Uterus (tissue), 4 donors: ENCODE data around the gene ZNF414. TPM values are rescaled to one million over a fixed set of nuclear protein-coding genes. Genes with fewer than 3 reads are reported as not detected.
A peak's percentile ranks its signal among the peaks of the same experiment; 100 is the strongest.

Experiments
- DNase-seq, 2 donors: peaks; one replicate each; pipeline ENCODE4 v3.0.0-alpha.2; 2019 to 2020
- H3K27ac ChIP-seq, 2 donors: fragments of 200-600 bp; sonication (generic); 1 replicate in 1 of 2; 2 replicates in 1 of 2; pipeline ENCODE4 v1.5.1; 2016 to 2018
- H3K27me3 ChIP-seq, 2 donors: fragments of 200-600 bp; sonication (generic); one replicate each; pipeline ENCODE4 v1.5.1; 2018 to 2019; ENCODE audit warnings: control low read depth in 1 of 2
- H3K36me3 ChIP-seq, 2 donors: fragments of 200-600 bp; sonication (generic); one replicate each; pipeline ENCODE4 v1.5.1; 2019; ENCODE audit warnings: control low read depth in 1 of 2
- H3K4me1 ChIP-seq, 2 donors: fragments of 200-600 bp; sonication (generic); one replicate each; pipeline ENCODE4 v1.5.1; 2018 to 2019; ENCODE audit warnings: control low read depth in 1 of 2
- H3K4me3 ChIP-seq, 2 donors: fragments of 200-600 bp; sonication (generic); 1 replicate in 1 of 2; 2 replicates in 1 of 2; pipeline ENCODE4 v1.5.1; 2018 to 2019; ENCODE audit warnings: mild to moderate bottlenecking in 1 of 2
- H3K9me3 ChIP-seq, 2 donors: fragments of 200-600 bp; sonication (generic); one replicate each; pipeline ENCODE4 v1.5.1; 2019; ENCODE audit warnings: control low read depth in 1 of 2
- POLR2A ChIP-seq, 2 donors: fragments of 450-650 bp; IDR thresholded peaks; one replicate each; pipeline ENCODE4 v1.6.1; 2016; ENCODE audit warnings: antibody characterized with exemption in 2 of 2, mild to moderate bottlenecking in 1 of 2, moderate library complexity in 1 of 2
- intact Hi-C: fragments of 100-400 bp; cut with DNase I; formaldehyde crosslinking; loops from one replicate; pipeline ENCODE4 v1.15.1; 2023; ENCODE audit warnings: low total_unique reads
- total RNA-seq, 4 donors: library from RNA; depleted of rRNA in 3 of 4; stranded (reverse); fragments of >200 nt in 3 of 4; gene quantifications; one replicate each; pipeline versions ENCODE4 v1.1.0 to v1.2.4, GENCODE V29; 2014 to 2023
- TF ChIP-seq, protein P1 (sequence below), 4 experiments: fragments of 200-600 bp in 2 of 4; fragments of 450-650 bp in 2 of 4; sonication (generic) in 2 of 4; IDR thresholded peaks; one replicate each; pipeline ENCODE4 v1.5.1; 2016 to 2019; ENCODE audit warnings: antibody characterized with exemption in 4 of 4, mild to moderate bottlenecking in 2 of 4, moderate library complexity in 1 of 4
- donor health status: DM: yes; HTN: yes; CAD: no.

Gene ZNF414
- total RNA-seq, 4 donors from 2014 or later: 11.6 to 275 (median 24.4) TPM

DNA sequence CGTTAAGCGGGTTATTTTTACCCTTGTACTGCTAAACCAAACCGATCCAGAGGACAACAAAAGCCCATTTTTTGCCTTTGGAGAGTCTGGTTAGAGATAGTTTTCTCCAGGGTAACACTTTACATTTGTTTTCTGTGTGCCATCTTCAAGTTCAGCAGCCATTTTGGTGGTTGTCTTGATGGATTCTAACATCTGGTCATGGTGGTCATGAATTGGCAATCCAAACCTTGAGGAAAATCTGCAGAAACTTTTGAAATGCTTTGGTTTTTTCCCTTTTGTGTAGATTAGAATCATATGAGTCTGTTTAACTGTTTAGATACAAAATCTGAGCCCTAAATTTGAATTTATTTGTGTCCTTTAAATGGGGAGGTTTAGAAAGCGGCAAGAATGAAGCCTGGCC is 52.6 kb downstream of the ZNF414 start:
- Histone ChIP-seq H3K27me3 (no peaks in the 10 kb centered on the region), H3K36me3 (no peaks in the 10 kb centered on the region), H3K4me3 (no peak overlapping the region), H3K27ac (peak overlapping the region in 1 of 2 donors; percentile 76), H3K4me1 (peaks cover 10 to 11% of the 10 kb centered on the region in 2 donors), H3K9me3 (no peaks in the 10 kb centered on the region)
- no peak for DNase-seq
- TF ChIP-seq POLR2A (IDR thresholded peaks at IDR 0.05): no peak
- TF ChIP-seq, protein P1, sequence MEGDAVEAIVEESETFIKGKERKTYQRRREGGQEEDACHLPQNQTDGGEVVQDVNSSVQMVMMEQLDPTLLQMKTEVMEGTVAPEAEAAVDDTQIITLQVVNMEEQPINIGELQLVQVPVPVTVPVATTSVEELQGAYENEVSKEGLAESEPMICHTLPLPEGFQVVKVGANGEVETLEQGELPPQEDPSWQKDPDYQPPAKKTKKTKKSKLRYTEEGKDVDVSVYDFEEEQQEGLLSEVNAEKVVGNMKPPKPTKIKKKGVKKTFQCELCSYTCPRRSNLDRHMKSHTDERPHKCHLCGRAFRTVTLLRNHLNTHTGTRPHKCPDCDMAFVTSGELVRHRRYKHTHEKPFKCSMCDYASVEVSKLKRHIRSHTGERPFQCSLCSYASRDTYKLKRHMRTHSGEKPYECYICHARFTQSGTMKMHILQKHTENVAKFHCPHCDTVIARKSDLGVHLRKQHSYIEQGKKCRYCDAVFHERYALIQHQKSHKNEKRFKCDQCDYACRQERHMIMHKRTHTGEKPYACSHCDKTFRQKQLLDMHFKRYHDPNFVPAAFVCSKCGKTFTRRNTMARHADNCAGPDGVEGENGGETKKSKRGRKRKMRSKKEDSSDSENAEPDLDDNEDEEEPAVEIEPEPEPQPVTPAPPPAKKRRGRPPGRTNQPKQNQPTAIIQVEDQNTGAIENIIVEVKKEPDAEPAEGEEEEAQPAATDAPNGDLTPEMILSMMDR (IDR thresholded peaks at IDR 0.05): no peak
- intact Hi-C loops: no loop called here

DNA sequence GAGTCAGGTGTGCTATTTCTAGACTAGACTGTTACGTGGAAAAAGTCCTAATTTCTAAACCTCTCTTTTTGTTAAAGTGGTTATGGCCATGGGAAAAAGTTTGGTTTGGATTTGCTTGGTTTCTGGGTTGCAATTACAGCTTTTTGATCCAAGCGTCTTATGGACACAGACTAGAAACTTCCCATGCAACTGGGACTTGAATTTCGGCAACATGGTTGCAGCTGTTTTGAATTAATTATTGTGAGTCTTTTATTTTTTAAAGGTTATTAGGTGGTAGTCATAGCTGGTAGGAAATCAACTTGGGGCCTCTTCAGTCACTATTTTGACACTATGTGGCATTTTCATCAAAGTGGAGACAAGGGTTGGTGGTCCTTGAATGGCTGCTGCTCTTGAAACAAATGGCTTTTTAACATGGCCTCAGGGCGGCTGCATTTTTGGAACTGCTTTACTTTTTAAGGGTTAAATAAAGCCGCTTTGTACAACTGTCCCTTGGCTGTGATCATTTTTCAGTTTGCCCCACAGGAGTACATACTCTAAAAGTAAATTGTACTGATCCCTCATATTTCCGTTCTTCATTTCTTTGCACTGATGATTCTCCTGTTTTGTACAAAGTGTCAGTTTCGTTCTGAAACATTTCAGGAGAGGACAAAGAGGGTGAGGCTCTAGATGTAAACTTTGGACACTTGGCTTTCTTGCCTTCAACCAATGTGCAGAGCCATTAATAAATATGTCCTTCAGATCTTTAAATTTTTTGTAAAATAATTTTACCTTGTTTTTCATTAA is 53.3 kb downstream of the ZNF414 start:
- Histone ChIP-seq H3K4me3 (no peak overlapping the region), H3K27ac (peak overlapping the region; percentile 49 to 76), H3K9me3 (no peaks in the 10 kb centered on the region), H3K4me1 (peaks cover 10 to 11% of the 10 kb centered on the region in 2 donors), H3K36me3 (no peaks in the 10 kb centered on the region), H3K27me3 (no peaks in the 10 kb centered on the region)
- no peak for DNase-seq
- intact Hi-C loops: no loop called here
- no peak for TF ChIP-seq POLR2A (IDR thresholded peaks at IDR 0.05)
- TF ChIP-seq, protein P1 (IDR thresholded peaks at IDR 0.05): no peak

Other genes starting within 250 kb of the ZNF414 start
- gene CD320, start 205.8 kb downstream of the ZNF414 start, total RNA-seq: 10 to 100 TPM; 15.0 to 72.0 (median 26.2) TPM
- gene NDUFA7, start 192.8 kb downstream of the ZNF414 start, total RNA-seq: 10 to 100 TPM in 1 of 4 donors, 1 to 10 TPM in 2, not detected in 1; 6.9 to 25.9 (median 8.8) TPM
- 1,000 to 10,000 TPM in 1 of 4 donors, 100 to 1,000 TPM in 2, 10 to 100 TPM in 1; 44.1 to 1,410 (median 360) TPM for gene RPS28, start 192.7 kb downstream of the ZNF414 start, total RNA-seq
- gene KANK3, start 170.9 kb downstream of the ZNF414 start, total RNA-seq: 10 to 100 TPM in 3 of 4 donors, 1 to 10 TPM in 1; 4.1 to 36.6 (median 24.8) TPM
- gene ANGPTL4, start 150.0 kb downstream of the ZNF414 start, total RNA-seq: 10 to 100 TPM in 3 of 4 donors, under 1 TPM in 1; 0.76 to 21.2 (median 13.5) TPM
- 10 to 100 TPM; 17.4 to 95.8 (median 60.1) TPM for gene RAB11B, start 123.8 kb downstream of the ZNF414 start, total RNA-seq
- 100 to 1,000 TPM in 1 of 4 donors, 10 to 100 TPM in 3; 44.1 to 161 (median 62.8) TPM for gene MARCHF2, start 100.9 kb downstream of the ZNF414 start, total RNA-seq
- 100 to 1,000 TPM in 2 of 4 donors, 10 to 100 TPM in 2; 50.3 to 186 (median 98.5) TPM for gene HNRNPM, start 69.2 kb downstream of the ZNF414 start, total RNA-seq
- 1 to 10 TPM in 1 of 4 donors, under 1 TPM in 1, not detected in 2; 0.97 to 3.0 TPM for gene PRAM1, start 11.5 kb downstream of the ZNF414 start, total RNA-seq
- 10 to 100 TPM in 1 of 4 donors, 1 to 10 TPM in 3; 4.1 to 45.9 (median 7.5) TPM for gene MYO1F, start 63.3 kb upstream of the ZNF414 start, total RNA-seq
- 10 to 100 TPM; 13.2 to 70.4 (median 52.7) TPM for gene ADAMTS10, start 96.5 kb upstream of the ZNF414 start, total RNA-seq
- not detected for gene NFILZ, start 116.5 kb upstream of the ZNF414 start, total RNA-seq
- gene ACTL9, start 184.6 kb upstream of the ZNF414 start, total RNA-seq: not detected
- not detected for gene OR2Z1, start 207.5 kb upstream of the ZNF414 start, total RNA-seq